ENCODE data around the gene MUC2. TPM values are rescaled to one million over a fixed set of nuclear protein-coding genes. Genes with fewer than 3 reads are reported as not detected.

MUC2 gene
- total and polyA plus RNA-seq, 2 of the 4 experiments (the other 2 are of a cell fraction) = not detected

DNA sequence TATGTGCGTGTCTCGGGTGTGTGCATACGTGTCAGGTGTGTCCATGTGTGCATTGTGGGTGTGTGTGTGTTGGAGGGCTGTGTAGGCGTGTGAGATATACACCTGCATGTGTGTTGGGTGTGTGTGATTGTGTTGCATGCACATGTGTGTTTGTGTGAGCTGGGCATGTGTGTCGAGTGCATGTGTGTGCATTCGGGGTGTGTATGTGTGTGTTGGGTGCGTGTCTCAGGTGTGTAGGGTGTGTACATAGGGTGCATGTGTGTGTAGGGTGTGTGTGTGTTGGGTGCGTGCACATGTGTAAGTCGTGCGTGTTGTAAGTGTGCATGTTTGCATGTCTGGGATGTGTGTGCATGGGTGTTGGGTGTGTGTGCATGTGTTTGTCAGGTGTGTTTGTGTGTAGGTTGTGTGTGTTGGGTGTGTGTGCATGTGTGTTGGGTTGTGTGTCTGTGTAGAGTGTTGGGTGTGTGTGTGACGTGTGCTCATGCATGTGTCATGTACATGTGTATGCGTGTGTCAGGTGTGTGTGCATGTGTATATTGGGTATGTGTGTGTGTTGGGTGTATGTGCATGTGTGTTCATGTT lies 42.3 kb upstream of the MUC2 start:
- Histone ChIP-seq H3K56ac (ENCODE audit: extremely low read depth, insufficient read depth, low read length) (no peak overlapping the region), H2BK15ac (ENCODE audit: low read depth, low read length) (no peak overlapping the region), H2AK5ac (ENCODE audit: low read depth, low read length) (no peak overlapping the region), H3K9me1 (ENCODE audit: insufficient read depth, low read length) (no peaks in the 10 kb centered on the region), H3K14ac (replicated peaks; ENCODE audit: low read depth, low read length) (no peak overlapping the region), H3K4me1 (ENCODE audit: control insufficient read depth, insufficient read depth, low read length) (no peaks in the 10 kb centered on the region), H3K27me3 (ENCODE audit: control insufficient read depth, insufficient read depth, low read length) (no peaks in the 10 kb centered on the region; the same call in 1 of the 2 replicates), H3K4me2 (ENCODE audit: low read depth, low read length) (no peak overlapping the region), H3K9me3 (ENCODE audit: control insufficient read depth, insufficient read depth, low read length) (no peaks in the 10 kb centered on the region), H3K36me3 (ENCODE audit: control insufficient read depth, insufficient read depth, low read length) (no peaks in the 10 kb centered on the region), H2AFZ (replicated peaks; ENCODE audit: low read length, poor library complexity) (no peak overlapping the region), H2BK5ac (ENCODE audit: low read depth, low read length, poor library complexity, severe bottlenecking) (peak overlapping the region; percentile 23), H2AK9ac (replicated peaks; ENCODE audit: low read depth, low read length, poor library complexity) (no peak overlapping the region), H3K4me3 (ENCODE audit: insufficient read depth, low read depth, low read length) (no peak overlapping the region), H3K18ac (ENCODE audit: low read depth, low read length) (no peak overlapping the region), H3K23ac (ENCODE audit: low read depth, low read length) (no peak overlapping the region), H3K27ac (ENCODE audit: insufficient read depth, low read length) (no peak overlapping the region), H4K5ac (ENCODE audit: low read depth, low read length) (no peak overlapping the region), H3K9ac (ENCODE audit: low read depth, low read length) (no peak overlapping the region), H2BK20ac (ENCODE audit: low read depth, low read length) (no peak overlapping the region), H4K20me1 (ENCODE audit: insufficient read depth, low read length) (peaks cover 6% of the 10 kb centered on the region; the same call in 1 of the 2 replicates), H4K8ac (ENCODE audit: low read depth in 2 of 2, low read length in 2 of 2) (no peak overlapping the region), H2BK120ac (ENCODE audit: low read depth, low read length) (no peak overlapping the region), H4K91ac (ENCODE audit: insufficient read depth, low read depth, low read length) (no peak overlapping the region), H3K4ac (ENCODE audit: low read depth, low read length) (no peak overlapping the region), H3K79me1 (ENCODE audit: low read depth in 1 of 2, low read length in 2 of 2) (no peaks in the 10 kb centered on the region)
- intact Hi-C loops (cut with micrococcal nuclease) = no loop called here
- TF ChIP-seq FOS (IDR thresholded peaks at IDR 0.05; ENCODE audit: low read depth, low read length) (no peak), POLR2A (IDR thresholded peaks at IDR 0.05; ENCODE audit: low read depth, low read length) (no peak), MXI1 (IDR thresholded peaks at IDR 0.05; ENCODE audit: borderline replicate concordance, low read depth, low read length) (no peak), CHD1 (IDR thresholded peaks at IDR 0.05; ENCODE audit: low read depth, low read length) (no peak), CEBPB (IDR thresholded peaks at IDR 0.05; ENCODE audit: low read depth, low read length) (no peak), BHLHE40 (IDR thresholded peaks at IDR 0.05; ENCODE audit: low read depth, low read length) (no peak), NFE2L2 (IDR thresholded peaks at IDR 0.05; ENCODE audit: low read depth, low read length) (no peak), MAZ (IDR thresholded peaks at IDR 0.05; ENCODE audit: borderline replicate concordance, low read depth, low read length) (no peak), RCOR1 (IDR thresholded peaks at IDR 0.05; ENCODE audit: insufficient replicate concordance, low read length) (no peak), RAD21 (IDR thresholded peaks at IDR 0.05; ENCODE audit: low read length) (no peak), RFX5 (IDR thresholded peaks at IDR 0.05; ENCODE audit: low read depth, low read length) (no peak), MAFK (IDR thresholded peaks at IDR 0.05; ENCODE audit: low read depth, low read length) (no peak)
- TF ChIP-seq, protein P1, sequence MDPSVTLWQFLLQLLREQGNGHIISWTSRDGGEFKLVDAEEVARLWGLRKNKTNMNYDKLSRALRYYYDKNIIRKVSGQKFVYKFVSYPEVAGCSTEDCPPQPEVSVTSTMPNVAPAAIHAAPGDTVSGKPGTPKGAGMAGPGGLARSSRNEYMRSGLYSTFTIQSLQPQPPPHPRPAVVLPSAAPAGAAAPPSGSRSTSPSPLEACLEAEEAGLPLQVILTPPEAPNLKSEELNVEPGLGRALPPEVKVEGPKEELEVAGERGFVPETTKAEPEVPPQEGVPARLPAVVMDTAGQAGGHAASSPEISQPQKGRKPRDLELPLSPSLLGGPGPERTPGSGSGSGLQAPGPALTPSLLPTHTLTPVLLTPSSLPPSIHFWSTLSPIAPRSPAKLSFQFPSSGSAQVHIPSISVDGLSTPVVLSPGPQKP (IDR thresholded peaks at IDR 0.05; ENCODE audit: borderline replicate concordance, low read depth, low read length) = no peak
- TF ChIP-seq, protein P2, sequence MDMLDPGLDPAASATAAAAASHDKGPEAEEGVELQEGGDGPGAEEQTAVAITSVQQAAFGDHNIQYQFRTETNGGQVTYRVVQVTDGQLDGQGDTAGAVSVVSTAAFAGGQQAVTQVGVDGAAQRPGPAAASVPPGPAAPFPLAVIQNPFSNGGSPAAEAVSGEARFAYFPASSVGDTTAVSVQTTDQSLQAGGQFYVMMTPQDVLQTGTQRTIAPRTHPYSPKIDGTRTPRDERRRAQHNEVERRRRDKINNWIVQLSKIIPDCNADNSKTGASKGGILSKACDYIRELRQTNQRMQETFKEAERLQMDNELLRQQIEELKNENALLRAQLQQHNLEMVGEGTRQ (IDR thresholded peaks at IDR 0.05; ENCODE audit: low read depth, low read length) = no peak
- TF ChIP-seq, protein P3, sequence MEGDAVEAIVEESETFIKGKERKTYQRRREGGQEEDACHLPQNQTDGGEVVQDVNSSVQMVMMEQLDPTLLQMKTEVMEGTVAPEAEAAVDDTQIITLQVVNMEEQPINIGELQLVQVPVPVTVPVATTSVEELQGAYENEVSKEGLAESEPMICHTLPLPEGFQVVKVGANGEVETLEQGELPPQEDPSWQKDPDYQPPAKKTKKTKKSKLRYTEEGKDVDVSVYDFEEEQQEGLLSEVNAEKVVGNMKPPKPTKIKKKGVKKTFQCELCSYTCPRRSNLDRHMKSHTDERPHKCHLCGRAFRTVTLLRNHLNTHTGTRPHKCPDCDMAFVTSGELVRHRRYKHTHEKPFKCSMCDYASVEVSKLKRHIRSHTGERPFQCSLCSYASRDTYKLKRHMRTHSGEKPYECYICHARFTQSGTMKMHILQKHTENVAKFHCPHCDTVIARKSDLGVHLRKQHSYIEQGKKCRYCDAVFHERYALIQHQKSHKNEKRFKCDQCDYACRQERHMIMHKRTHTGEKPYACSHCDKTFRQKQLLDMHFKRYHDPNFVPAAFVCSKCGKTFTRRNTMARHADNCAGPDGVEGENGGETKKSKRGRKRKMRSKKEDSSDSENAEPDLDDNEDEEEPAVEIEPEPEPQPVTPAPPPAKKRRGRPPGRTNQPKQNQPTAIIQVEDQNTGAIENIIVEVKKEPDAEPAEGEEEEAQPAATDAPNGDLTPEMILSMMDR (conservative IDR thresholded peaks at IDR 0.05; ENCODE audit: low read depth, low read length) = no peak
- no TSS peak for BruUV-seq (replicated peaks)
- ChIA-PET POLR2A (ENCODE audit: unreplicated experiment) (no interaction called here), CTCF (no interaction called here)
- in situ Hi-C loops (cut with MboI; ENCODE audit: low sequenced_read_pairs) = no loop called here
- ATAC-seq (ENCODE audit: low read depth) (no peak), DNase-seq (no peak)
- 88% methylated on average over 10 of the region's 12 CpGs; no CpG with 5 or more reads in 1 of the 2 experiments for WGBS, 2 experiments (ENCODE audit: extremely low coverage in 2 of 2, insufficient read length in 1 of 2)
- dilution Hi-C loops (cut with HindIII; ENCODE audit: low sequenced_read_pairs, unreplicated experiment) = no loop called here

All from IMR-90 (cell line).